ENCODE data around the gene AJAP1.

The AJAP1 gene

DNA sequence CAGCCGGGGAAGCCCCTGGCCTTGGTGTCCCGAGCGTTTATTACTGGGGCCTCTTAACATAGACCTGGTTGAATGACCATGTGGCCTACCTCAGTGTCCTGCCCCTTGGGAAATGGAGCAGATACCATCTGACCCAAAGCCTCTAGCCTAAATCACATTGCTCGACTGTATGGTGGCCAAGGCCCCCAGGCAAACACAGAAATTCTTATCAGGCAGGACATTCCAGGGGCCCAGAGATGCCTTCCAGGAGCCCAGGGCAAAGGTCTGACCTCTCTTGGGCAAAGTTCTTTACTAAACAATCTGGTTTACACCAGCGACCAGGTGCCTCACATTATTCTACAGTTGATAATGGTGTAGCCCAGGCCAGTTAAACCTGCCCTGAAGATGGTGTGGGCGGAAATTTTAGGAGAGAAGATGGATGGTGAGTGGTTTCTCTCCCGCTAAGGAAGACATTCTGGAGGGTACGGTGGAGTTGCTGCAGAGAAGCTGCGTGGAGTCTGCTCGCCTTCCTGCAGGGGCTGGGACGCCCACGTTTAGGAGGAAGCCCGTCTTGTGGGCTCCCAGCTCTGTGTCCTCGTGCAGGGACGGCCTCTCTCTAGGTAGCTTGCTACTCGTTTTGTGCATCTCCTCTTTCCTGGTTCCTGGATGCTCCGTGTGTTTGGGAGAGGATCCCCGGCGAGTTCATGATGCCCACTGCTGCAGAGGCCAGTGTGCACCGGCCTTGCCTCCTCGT lies 21.2 kb downstream of the AJAP1 start:
- H3K27me3 ChIP-seq: no peaks in the 10 kb centered on the region
- H3K36me3 ChIP-seq: no peaks in the 10 kb centered on the region
- no peaks in the 10 kb centered on the region for H3K4me1 ChIP-seq
- H3K9me3 ChIP-seq: no peaks in the 10 kb centered on the region
- TF ChIP-seq, protein P1, sequence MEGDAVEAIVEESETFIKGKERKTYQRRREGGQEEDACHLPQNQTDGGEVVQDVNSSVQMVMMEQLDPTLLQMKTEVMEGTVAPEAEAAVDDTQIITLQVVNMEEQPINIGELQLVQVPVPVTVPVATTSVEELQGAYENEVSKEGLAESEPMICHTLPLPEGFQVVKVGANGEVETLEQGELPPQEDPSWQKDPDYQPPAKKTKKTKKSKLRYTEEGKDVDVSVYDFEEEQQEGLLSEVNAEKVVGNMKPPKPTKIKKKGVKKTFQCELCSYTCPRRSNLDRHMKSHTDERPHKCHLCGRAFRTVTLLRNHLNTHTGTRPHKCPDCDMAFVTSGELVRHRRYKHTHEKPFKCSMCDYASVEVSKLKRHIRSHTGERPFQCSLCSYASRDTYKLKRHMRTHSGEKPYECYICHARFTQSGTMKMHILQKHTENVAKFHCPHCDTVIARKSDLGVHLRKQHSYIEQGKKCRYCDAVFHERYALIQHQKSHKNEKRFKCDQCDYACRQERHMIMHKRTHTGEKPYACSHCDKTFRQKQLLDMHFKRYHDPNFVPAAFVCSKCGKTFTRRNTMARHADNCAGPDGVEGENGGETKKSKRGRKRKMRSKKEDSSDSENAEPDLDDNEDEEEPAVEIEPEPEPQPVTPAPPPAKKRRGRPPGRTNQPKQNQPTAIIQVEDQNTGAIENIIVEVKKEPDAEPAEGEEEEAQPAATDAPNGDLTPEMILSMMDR (IDR thresholded peaks at IDR 0.05; ENCODE audit: low read depth, low read length): no peak
- no peak for DNase-seq
- no peak overlapping the region for H3K4me3 ChIP-seq (ENCODE audit: low read depth, low read length)

DNA sequence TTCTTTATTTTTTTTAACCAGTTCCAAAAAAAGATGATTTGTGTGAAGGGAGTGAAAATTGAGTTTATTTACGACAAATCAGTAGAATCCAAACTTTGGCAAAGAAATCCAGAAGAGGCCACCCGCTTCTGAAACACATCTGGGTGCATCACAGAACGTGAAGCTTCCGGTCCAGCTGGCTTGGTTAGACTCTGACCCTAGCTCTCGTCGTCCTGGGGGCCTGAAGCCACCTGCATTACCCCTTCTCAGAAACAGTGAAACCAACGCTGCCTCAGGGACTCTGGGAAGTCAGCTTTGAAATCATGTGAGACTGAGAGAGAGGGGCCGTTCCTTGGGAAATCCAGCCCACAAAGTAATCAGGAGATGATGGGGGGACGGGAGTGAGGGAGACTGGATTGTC lies 21.8 kb downstream of the AJAP1 start:
- TF ChIP-seq, protein P1 (IDR thresholded peaks at IDR 0.05; ENCODE audit: low read depth, low read length): no peak
- DNase-seq: no peak
- Histone ChIP-seq H3K4me3 (ENCODE audit: low read depth, low read length) (no peak overlapping the region), H3K4me1 (no peaks in the 10 kb centered on the region), H3K36me3 (no peaks in the 10 kb centered on the region), H3K9me3 (no peaks in the 10 kb centered on the region), H3K27me3 (no peaks in the 10 kb centered on the region)

DNA sequence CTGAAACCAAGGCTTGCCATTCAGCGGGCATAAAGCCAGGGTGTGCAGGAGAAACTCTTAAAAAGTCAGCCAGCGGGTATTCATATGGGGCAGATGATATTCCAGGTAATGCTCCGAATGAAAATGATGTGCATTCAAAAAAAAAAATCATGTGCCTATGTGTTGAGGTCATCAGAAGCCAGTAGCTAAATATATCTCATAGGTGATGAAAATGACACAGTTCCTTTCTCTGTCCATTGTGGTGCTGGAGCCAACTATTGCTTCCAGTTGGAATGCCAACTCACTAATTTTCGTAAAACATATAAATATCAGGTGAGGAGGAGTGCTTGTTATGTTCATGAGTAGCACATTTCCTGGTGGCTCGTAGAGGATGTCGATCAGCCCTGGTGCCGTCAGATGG lies 23.2 kb downstream of the AJAP1 start:
- H3K27me3 ChIP-seq: no peaks in the 10 kb centered on the region
- no peaks in the 10 kb centered on the region for H3K9me3 ChIP-seq
- TF ChIP-seq, protein P1 (IDR thresholded peaks at IDR 0.05; ENCODE audit: low read depth, low read length): no peak
- DNase-seq: no peak
- H3K4me3 ChIP-seq (ENCODE audit: low read depth, low read length): no peak overlapping the region
- H3K4me1 ChIP-seq: no peaks in the 10 kb centered on the region
- no peaks in the 10 kb centered on the region for H3K36me3 ChIP-seq

DNA sequence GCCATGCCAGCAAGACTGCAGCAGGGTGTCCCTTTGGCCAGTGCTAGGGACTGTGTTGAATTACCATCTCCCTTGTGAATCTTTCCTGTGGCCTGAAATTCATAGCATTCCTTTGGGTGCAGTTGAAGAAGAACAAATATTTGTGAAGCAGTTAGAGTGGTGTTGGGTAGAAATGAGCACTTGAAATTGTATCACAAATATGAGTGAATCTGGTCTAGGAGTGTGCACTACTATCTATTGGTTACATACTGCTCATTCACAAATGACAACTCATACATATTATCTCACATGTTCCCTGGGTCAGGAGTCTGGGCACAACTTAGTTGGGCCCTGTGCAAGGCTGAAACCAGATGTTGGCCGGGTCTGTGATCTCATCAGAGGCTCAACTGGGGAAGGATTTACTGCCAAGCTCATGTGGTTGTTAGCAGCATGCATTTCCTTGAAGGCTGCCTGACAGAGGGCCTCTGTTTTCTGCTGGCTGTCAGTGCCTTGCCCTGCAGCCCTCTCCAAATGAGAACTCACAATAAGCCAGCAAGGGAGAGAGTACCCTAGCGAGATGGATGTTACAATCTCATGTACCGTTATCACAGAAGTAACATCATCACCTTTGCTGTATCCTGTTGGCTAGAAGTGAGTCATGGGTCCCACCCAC lies 23.8 kb downstream of the AJAP1 start:
- Histone ChIP-seq H3K9me3 (no peaks in the 10 kb centered on the region), H3K4me3 (ENCODE audit: low read depth, low read length) (no peak overlapping the region), H3K4me1 (no peaks in the 10 kb centered on the region), H3K27me3 (no peaks in the 10 kb centered on the region), H3K36me3 (no peaks in the 10 kb centered on the region)
- TF ChIP-seq, protein P1 (IDR thresholded peaks at IDR 0.05; ENCODE audit: low read depth, low read length): no peak
- no peak for DNase-seq

DNA sequence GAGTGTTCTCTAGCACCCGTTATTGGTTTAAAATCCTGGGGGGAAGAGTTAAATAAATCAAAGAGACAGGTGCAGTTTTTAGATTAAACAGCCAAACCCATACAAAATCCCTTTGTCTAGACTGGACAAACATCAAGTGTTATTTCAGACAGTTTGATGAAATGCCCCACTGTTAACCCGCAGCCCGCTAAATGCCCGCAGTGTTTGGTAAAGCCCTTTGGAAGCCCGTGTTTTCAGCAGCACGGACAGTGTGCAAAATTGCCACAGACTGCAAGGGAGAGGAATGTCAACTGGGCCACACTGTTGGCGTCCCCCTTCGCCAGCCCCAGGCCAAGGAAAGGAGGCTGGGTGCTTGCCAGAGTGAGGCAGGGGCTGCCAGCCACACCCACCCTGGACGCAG lies 26.6 kb downstream of the AJAP1 start:
- H3K4me1 ChIP-seq: no peaks in the 10 kb centered on the region
- TF ChIP-seq, protein P1 (IDR thresholded peaks at IDR 0.05; ENCODE audit: low read depth, low read length): no peak
- H3K4me3 ChIP-seq (ENCODE audit: low read depth, low read length): no peak overlapping the region
- no peaks in the 10 kb centered on the region for H3K36me3 ChIP-seq
- H3K9me3 ChIP-seq: no peaks in the 10 kb centered on the region
- H3K27me3 ChIP-seq: no peaks in the 10 kb centered on the region
- DNase-seq: no peak

DNA sequence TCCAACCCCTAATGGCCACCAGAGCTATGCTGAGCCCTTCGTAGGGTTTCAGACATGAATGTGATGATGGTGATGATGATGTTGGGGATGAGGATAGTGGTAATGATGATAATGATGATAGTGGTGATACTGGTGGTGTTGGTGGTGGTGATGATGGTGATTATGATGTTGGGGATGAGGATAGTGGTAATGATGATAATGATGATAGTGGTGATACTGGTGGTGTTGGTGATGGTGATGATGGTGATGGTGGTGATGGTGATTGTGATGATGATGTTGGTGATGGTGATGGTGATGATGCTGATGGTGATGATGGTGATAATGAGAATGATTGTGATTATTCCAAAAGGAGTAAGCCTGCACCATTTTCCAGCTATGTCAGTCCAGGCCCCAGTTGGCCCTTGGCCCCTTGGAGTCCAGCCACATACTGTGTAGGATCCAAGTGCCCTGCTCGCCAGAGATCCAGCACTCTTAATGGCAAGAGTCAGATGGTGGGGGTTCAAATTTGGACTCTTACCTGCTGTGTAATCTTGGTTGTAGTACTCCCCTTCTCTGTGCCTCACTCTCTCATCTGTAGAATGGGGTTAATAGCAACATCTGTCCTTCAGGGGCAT lies 28.3 kb downstream of the AJAP1 start:
- Histone ChIP-seq H3K4me1 (no peaks in the 10 kb centered on the region), H3K4me3 (ENCODE audit: low read depth, low read length) (no peak overlapping the region), H3K36me3 (no peaks in the 10 kb centered on the region), H3K27me3 (no peaks in the 10 kb centered on the region), H3K9me3 (no peaks in the 10 kb centered on the region)
- TF ChIP-seq, protein P1 (IDR thresholded peaks at IDR 0.05; ENCODE audit: low read depth, low read length): no peak
- DNase-seq: no peak
